Ishikawa (cell line): ENCODE results near the gene ROR1.

Source experiments
- CEBPB ChIP-seq: IDR thresholded peaks from 2 replicates; pipeline ENCODE4 v1.6.1; 2012
- CREB1 ChIP-seq: IDR thresholded peaks from 2 replicates; pipeline ENCODE4 v1.6.1; 2012; ENCODE audit warnings: low read depth
- EGR1 ChIP-seq: IDR thresholded peaks from 2 replicates; pipeline ENCODE4 v1.6.1; 2012
- EP300 ChIP-seq: IDR thresholded peaks from 2 replicates; pipeline ENCODE4 v1.6.1; 2012; ENCODE audit warnings: borderline replicate concordance
- FOXM1 ChIP-seq: IDR thresholded peaks from 2 replicates; pipeline ENCODE4 v1.6.1; 2012; ENCODE audit warnings: low read depth, borderline replicate concordance
- NFIC ChIP-seq: IDR thresholded peaks from 2 replicates; pipeline ENCODE4 v1.6.1; 2012
- RAD21 ChIP-seq: IDR thresholded peaks from 2 replicates; pipeline ENCODE4 v1.6.1; 2012; ENCODE audit warnings: low read depth
- TAF1 ChIP-seq: IDR thresholded peaks from 2 replicates; pipeline ENCODE4 v1.6.1; 2012; ENCODE audit warnings: low read depth, mild to moderate bottlenecking
- TCF12 ChIP-seq: IDR thresholded peaks from 2 replicates; pipeline ENCODE4 v1.6.1; 2012; ENCODE audit warnings: low read depth
- TEAD4 ChIP-seq: IDR thresholded peaks from 2 replicates; pipeline ENCODE4 v1.6.1; 2012
- YY1 ChIP-seq: IDR thresholded peaks from 2 replicates; pipeline ENCODE4 v1.6.1; 2012; ENCODE audit warnings: low read depth
- ZBTB7A ChIP-seq: IDR thresholded peaks from 2 replicates; pipeline ENCODE4 v1.6.1; 2012; ENCODE audit warnings: low read depth
- TF ChIP-seq, protein P1 (sequence below): IDR thresholded peaks from 2 replicates; pipeline ENCODE4 v1.6.1; 2012
- TF ChIP-seq, protein P2 (sequence below): IDR thresholded peaks from 2 replicates; pipeline ENCODE4 v1.6.1; 2012
- TF ChIP-seq, protein P3 (sequence below): IDR thresholded peaks from 2 replicates; pipeline ENCODE4 v1.6.1; 2012; ENCODE audit warnings: low read depth, mild to moderate bottlenecking

ROR1 gene

DNA sequence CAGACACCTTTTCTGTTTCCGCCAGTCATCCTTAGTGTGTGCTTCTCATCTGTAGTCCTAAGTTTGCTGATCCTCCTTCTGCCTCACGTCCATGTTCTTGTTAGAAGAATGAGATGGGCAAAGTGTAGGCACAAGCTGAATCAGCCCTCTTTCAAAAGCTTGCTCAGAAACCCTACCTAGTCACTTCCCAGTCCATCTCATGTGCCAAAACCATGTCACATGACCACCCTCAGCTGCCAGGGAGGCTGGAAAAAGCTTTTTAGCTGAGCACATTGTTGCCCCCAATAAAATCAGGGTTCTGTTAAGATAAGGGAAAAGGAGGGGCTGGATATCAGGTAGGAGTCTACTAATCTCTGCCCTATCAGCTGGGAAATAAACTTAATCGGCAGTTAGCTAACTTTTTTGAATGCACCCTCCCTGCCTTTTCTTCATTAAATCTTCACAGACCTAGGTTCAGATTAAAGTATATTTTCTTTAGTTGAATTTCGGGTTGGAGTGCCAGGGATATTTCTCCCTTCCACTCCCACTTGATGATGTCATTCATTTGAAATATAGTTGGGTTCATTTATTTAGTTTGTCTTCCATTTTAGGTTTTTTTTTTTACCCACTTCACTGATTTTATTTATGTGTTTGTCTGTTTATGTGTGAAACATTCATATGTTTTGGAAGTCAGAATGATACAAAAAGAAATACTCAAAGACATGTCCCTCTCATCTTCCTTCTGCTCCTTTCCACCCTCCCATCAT lies 129.2 kb downstream of the ROR1 start:
- TF ChIP-seq, protein P1, sequence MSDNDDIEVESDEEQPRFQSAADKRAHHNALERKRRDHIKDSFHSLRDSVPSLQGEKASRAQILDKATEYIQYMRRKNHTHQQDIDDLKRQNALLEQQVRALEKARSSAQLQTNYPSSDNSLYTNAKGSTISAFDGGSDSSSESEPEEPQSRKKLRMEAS = no peak
- TF ChIP-seq, protein P2, sequence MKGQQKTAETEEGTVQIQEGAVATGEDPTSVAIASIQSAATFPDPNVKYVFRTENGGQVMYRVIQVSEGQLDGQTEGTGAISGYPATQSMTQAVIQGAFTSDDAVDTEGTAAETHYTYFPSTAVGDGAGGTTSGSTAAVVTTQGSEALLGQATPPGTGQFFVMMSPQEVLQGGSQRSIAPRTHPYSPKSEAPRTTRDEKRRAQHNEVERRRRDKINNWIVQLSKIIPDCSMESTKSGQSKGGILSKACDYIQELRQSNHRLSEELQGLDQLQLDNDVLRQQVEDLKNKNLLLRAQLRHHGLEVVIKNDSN = peak; percentile 67

- TF ChIP-seq TCF12 = no peak
- TF ChIP-seq EP300 = no peak
- no peak for TF ChIP-seq ZBTB7A
- TF ChIP-seq, protein P3, sequence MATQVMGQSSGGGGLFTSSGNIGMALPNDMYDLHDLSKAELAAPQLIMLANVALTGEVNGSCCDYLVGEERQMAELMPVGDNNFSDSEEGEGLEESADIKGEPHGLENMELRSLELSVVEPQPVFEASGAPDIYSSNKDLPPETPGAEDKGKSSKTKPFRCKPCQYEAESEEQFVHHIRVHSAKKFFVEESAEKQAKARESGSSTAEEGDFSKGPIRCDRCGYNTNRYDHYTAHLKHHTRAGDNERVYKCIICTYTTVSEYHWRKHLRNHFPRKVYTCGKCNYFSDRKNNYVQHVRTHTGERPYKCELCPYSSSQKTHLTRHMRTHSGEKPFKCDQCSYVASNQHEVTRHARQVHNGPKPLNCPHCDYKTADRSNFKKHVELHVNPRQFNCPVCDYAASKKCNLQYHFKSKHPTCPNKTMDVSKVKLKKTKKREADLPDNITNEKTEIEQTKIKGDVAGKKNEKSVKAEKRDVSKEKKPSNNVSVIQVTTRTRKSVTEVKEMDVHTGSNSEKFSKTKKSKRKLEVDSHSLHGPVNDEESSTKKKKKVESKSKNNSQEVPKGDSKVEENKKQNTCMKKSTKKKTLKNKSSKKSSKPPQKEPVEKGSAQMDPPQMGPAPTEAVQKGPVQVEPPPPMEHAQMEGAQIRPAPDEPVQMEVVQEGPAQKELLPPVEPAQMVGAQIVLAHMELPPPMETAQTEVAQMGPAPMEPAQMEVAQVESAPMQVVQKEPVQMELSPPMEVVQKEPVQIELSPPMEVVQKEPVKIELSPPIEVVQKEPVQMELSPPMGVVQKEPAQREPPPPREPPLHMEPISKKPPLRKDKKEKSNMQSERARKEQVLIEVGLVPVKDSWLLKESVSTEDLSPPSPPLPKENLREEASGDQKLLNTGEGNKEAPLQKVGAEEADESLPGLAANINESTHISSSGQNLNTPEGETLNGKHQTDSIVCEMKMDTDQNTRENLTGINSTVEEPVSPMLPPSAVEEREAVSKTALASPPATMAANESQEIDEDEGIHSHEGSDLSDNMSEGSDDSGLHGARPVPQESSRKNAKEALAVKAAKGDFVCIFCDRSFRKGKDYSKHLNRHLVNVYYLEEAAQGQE = no peak
- no peak for TF ChIP-seq CEBPB
- no peak for TF ChIP-seq YY1
- TF ChIP-seq TAF1 = no peak
- no peak for TF ChIP-seq NFIC
- no peak for TF ChIP-seq TEAD4
- TF ChIP-seq CREB1 = no peak
- no peak for TF ChIP-seq FOXM1
- TF ChIP-seq RAD21 = no peak
- TF ChIP-seq, protein P1 = no peak
- TF ChIP-seq, protein P2 = no peak
- TF ChIP-seq EGR1 = no peak
These were observed 130.3 kb downstream of the ROR1 start for GRCh38 chr1:63903947-63904610.

DNA sequence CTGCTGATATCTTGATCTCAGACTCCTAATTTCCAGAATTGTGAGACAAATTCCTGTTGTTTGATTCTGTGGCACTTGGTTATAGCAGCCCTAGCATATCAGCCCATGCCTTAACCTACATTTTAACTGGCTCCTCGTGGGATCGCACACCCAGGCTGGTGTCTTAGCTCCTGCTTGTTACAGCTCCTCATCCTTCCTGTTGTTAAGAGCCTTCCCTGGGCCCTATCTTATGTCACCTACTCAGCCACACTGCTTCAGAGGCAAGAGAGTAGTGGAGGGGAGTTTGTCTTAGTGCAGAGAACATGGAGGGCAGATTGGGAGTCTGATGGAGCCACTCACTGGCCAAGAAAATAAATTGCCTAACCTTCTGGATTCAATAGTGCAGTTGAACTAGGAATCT lies 131.0 kb downstream of the ROR1 start:
- TF ChIP-seq CEBPB (no peak), RAD21 (no peak), YY1 (no peak), CREB1 (no peak), EGR1 (no peak), TEAD4 (no peak), NFIC (no peak), FOXM1 (no peak), EP300 (no peak), ZBTB7A (no peak), TAF1 (no peak), TCF12 (no peak)
- TF ChIP-seq, protein P1 = no peak
- TF ChIP-seq, protein P2 = no peak
- TF ChIP-seq, protein P3 = no peak

- TF ChIP-seq NFIC (no peak), EP300 (no peak), CREB1 (no peak), RAD21 (no peak), YY1 (no peak), ZBTB7A (no peak), TAF1 (no peak), CEBPB (no peak), TEAD4 (no peak), TCF12 (no peak)
- TF ChIP-seq, protein P3 = no peak
- TF ChIP-seq, protein P2 = no peak
- TF ChIP-seq, protein P1 = no peak
These were observed 132.4 kb downstream of the ROR1 start for GRCh38 chr1:63906047-63906704.
